WTC11 (cell line): Measurements from ENCODE around the gene ERLEC1. TPM values are rescaled to one million over a fixed set of nuclear protein-coding genes. Genes with fewer than 3 reads are reported as not detected.
A peak's percentile ranks its signal among the peaks of the same experiment; 100 is the strongest.

Experiments used
- ATAC-seq: fragments of 200-7000 bp; cut with Tn5 transposase; 2 replicates; pipeline ENCODE4 v1.10.0; 2021; ENCODE audit warnings: mild to moderate bottlenecking, moderate library complexity
- CTCF ChIA-PET: fragments of 300-600 bp; sonication (Branson Sonifier 250); formaldehyde crosslinking; loops from one replicate; lab custom pipeline; 2021; ENCODE audit warnings: antibody characterized with exemption; lab: Charles Lee
- POLR2A ChIA-PET: fragments of 350-600 bp; sonication (Branson Sonifier 250); formaldehyde crosslinking; loops from one replicate; lab custom pipeline; 2021; ENCODE audit warnings: antibody characterized with exemption; lab: Charles Lee
- DNase-seq: peaks from one replicate; pipeline ENCODE4 v3.0.0; 2021; ENCODE audit warnings: low spot score
- H3K27ac Mint-ChIP-seq: 2 replicates; pipeline ENCODE4 v1.8.0; 2021; ENCODE audit warnings: mixed read lengths
- H3K27me3 Mint-ChIP-seq: 2 replicates; pipeline ENCODE4 v1.8.0; 2021; ENCODE audit warnings: low read depth, mild to moderate bottlenecking, moderate library complexity, mixed read lengths
- H3K36me3 Mint-ChIP-seq: 2 replicates; pipeline ENCODE4 v1.8.0; 2021; ENCODE audit warnings: mixed read lengths
- H3K4me1 Mint-ChIP-seq: 2 replicates; pipeline ENCODE4 v1.8.0; 2022; ENCODE audit warnings: mixed read lengths
- H3K4me3 Mint-ChIP-seq: 2 replicates; pipeline ENCODE4 v1.8.0; 2021; ENCODE audit warnings: mild to moderate bottlenecking, moderate library complexity, mixed read lengths
- H3K9me3 Mint-ChIP-seq: 2 replicates; pipeline ENCODE4 v1.8.0; 2021; ENCODE audit warnings: mixed read lengths
- CREB1 ChIP-seq: sonication (generic); formaldehyde crosslinking; IDR thresholded peaks from 2 replicates; pipeline ENCODE4 v1.8.0; 2023; ENCODE audit warnings: mild to moderate bottlenecking, missing genetic modification reagents
- ELF4 ChIP-seq: sonication (generic); formaldehyde crosslinking; IDR thresholded peaks from 2 replicates; pipeline ENCODE4 v1.8.1; 2022; ENCODE audit warnings: low read depth, mild to moderate bottlenecking, moderate library complexity, missing genetic modification reagents
- EMX1 ChIP-seq: fragments of 250-450 bp; sonication (Bioruptor Pico); IDR thresholded peaks from 2 replicates; pipeline ENCODE4 v1.8.0; 2021; ENCODE audit warnings: mild to moderate bottlenecking
- FOXK1 ChIP-seq: sonication (generic); formaldehyde crosslinking; IDR thresholded peaks from 2 replicates; pipeline ENCODE4 v1.8.0; 2022; ENCODE audit warnings: mild to moderate bottlenecking, moderate library complexity, missing genetic modification reagents
- GTF2I ChIP-seq: fragments of 250-450 bp; sonication (Bioruptor Pico); conservative IDR thresholded peaks from 2 replicates; pipeline ENCODE4 v1.4.0; 2021; ENCODE audit warnings: mild to moderate bottlenecking
- IRF2 ChIP-seq: sonication (generic); formaldehyde crosslinking; IDR thresholded peaks from 2 replicates; pipeline ENCODE4 v1.8.0; 2022; ENCODE audit warnings: low read depth, missing genetic modification reagents, borderline replicate concordance
- NFE2L1 ChIP-seq: sonication (generic); formaldehyde crosslinking; IDR thresholded peaks from 2 replicates; pipeline ENCODE4 v1.8.1; 2023; ENCODE audit warnings: missing genetic modification reagents
- NFYB ChIP-seq: sonication (generic); formaldehyde crosslinking; conservative IDR thresholded peaks from 2 replicates; pipeline ENCODE4 v1.8.0; 2022; ENCODE audit warnings: low read depth, missing genetic modification reagents
- NR1H2 ChIP-seq: sonication (generic); formaldehyde crosslinking; IDR thresholded peaks from 2 replicates; pipeline ENCODE4 v1.9.0; 2021; ENCODE audit warnings: mild to moderate bottlenecking, moderate library complexity, missing genetic modification reagents
- RORB ChIP-seq: fragments of 250-450 bp; sonication (Bioruptor Pico); IDR thresholded peaks from 2 replicates; pipeline ENCODE4 v1.9.0; 2021; ENCODE audit warnings: mild to moderate bottlenecking
- TEAD4 ChIP-seq: sonication (generic); formaldehyde crosslinking; IDR thresholded peaks from 2 replicates; pipeline ENCODE4 v1.8.0; 2022; ENCODE audit warnings: mild to moderate bottlenecking, missing genetic modification reagents
- ZNF121 ChIP-seq: sonication (generic); formaldehyde crosslinking; IDR thresholded peaks from 2 replicates; pipeline ENCODE4 v1.8.0; 2023; ENCODE audit warnings: missing genetic modification reagents
- ZNF232 ChIP-seq: sonication (generic); formaldehyde crosslinking; IDR thresholded peaks from 2 replicates; pipeline ENCODE4 v1.8.0; 2022; ENCODE audit warnings: mild to moderate bottlenecking, missing genetic modification reagents
- total RNA-seq: library from RNA; stranded (reverse); gene quantifications from 3 replicates; pipeline ENCODE4 v1.2.3, GENCODE V29; 2021
- TF ChIP-seq, protein P1 (sequence below): sonication (generic); formaldehyde crosslinking; conservative IDR thresholded peaks from 2 replicates; pipeline ENCODE4 v1.8.1; 2022; ENCODE audit warnings: mild to moderate bottlenecking, missing genetic modification reagents
- TF ChIP-seq, protein P2 (sequence below): fragments of 250-450 bp; sonication (Bioruptor Pico); IDR thresholded peaks from 2 replicates; pipeline ENCODE4 v1.9.0; 2021; ENCODE audit warnings: mild to moderate bottlenecking
- TF ChIP-seq, protein P3 (sequence below): fragments of 250-450 bp; sonication (Bioruptor Pico); IDR thresholded peaks from 2 replicates; pipeline ENCODE4 v1.9.0; 2021; ENCODE audit warnings: mild to moderate bottlenecking, borderline replicate concordance
- TF ChIP-seq, protein P4 (sequence below): sonication (generic); formaldehyde crosslinking; IDR thresholded peaks from 2 replicates; pipeline ENCODE4 v1.8.1; 2023; ENCODE audit warnings: mild to moderate bottlenecking, moderate library complexity, missing genetic modification reagents
- TF ChIP-seq, protein P5 (sequence below): sonication (generic); formaldehyde crosslinking; IDR thresholded peaks from 2 replicates; pipeline ENCODE4 v1.8.0; 2023; ENCODE audit warnings: missing genetic modification reagents
- TF ChIP-seq, protein P6 (sequence below): sonication (generic); formaldehyde crosslinking; IDR thresholded peaks from 2 replicates; pipeline ENCODE4 v1.8.1; 2023; ENCODE audit warnings: mild to moderate bottlenecking, missing genetic modification reagents, borderline replicate concordance

The ERLEC1 gene
- total RNA-seq, 1 experiment from 2014 or later, result 26.5 TPM

DNA sequence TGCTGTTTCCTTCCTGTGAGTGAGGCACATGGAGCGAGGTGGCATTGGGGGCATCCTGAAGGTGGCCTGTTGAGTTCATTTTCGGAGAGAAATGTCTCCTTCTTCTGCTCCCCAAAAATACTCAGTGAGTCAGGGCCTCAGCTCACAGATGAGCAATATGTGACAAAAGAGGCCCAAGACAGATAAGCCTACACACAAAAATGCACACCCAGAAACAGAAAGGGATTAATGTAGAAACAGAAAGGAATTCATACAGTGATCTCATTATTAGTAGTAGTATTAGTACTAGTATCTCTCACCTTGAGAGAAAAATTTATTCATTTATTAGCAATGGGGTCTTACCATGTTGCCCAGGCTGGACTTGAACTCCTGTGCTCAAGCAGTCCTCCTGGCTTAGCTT lies 67.8 kb downstream of the ERLEC1 start (continued):
- TF ChIP-seq, protein P1, sequence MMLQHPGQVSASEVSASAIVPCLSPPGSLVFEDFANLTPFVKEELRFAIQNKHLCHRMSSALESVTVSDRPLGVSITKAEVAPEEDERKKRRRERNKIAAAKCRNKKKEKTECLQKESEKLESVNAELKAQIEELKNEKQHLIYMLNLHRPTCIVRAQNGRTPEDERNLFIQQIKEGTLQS (CRISPR knock-in tag), result no peak
- TF ChIP-seq NFE2L1 (CRISPR knock-in tag) (no peak), FOXK1 (CRISPR knock-in tag) (no peak)
- TF ChIP-seq, protein P2, sequence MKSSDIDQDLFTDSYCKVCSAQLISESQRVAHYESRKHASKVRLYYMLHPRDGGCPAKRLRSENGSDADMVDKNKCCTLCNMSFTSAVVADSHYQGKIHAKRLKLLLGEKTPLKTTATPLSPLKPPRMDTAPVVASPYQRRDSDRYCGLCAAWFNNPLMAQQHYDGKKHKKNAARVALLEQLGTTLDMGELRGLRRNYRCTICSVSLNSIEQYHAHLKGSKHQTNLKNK (CRISPR knock-in tag), result no peak
- TF ChIP-seq, protein P3, sequence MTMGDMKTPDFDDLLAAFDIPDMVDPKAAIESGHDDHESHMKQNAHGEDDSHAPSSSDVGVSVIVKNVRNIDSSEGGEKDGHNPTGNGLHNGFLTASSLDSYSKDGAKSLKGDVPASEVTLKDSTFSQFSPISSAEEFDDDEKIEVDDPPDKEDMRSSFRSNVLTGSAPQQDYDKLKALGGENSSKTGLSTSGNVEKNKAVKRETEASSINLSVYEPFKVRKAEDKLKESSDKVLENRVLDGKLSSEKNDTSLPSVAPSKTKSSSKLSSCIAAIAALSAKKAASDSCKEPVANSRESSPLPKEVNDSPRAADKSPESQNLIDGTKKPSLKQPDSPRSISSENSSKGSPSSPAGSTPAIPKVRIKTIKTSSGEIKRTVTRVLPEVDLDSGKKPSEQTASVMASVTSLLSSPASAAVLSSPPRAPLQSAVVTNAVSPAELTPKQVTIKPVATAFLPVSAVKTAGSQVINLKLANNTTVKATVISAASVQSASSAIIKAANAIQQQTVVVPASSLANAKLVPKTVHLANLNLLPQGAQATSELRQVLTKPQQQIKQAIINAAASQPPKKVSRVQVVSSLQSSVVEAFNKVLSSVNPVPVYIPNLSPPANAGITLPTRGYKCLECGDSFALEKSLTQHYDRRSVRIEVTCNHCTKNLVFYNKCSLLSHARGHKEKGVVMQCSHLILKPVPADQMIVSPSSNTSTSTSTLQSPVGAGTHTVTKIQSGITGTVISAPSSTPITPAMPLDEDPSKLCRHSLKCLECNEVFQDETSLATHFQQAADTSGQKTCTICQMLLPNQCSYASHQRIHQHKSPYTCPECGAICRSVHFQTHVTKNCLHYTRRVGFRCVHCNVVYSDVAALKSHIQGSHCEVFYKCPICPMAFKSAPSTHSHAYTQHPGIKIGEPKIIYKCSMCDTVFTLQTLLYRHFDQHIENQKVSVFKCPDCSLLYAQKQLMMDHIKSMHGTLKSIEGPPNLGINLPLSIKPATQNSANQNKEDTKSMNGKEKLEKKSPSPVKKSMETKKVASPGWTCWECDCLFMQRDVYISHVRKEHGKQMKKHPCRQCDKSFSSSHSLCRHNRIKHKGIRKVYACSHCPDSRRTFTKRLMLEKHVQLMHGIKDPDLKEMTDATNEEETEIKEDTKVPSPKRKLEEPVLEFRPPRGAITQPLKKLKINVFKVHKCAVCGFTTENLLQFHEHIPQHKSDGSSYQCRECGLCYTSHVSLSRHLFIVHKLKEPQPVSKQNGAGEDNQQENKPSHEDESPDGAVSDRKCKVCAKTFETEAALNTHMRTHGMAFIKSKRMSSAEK (CRISPR knock-in tag), result no peak

DNA sequence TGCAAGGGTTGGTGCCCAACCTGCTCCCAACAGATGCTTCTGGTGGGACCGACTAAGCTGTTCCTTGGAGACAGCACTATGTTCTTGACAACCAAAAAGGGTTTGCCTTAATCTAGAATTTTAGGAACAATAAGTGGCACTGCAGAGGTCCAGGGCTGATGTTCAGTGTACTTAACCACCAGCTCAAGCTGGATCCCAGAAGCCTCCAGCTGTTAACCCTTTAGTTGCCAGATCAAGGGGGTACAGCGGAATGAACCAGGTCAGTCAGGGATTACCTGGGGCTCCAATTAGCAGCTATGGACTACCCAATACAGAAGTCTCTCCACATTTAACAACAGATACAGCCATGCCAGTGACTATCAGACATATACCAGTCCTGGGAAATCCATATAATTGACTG lies 69.4 kb downstream of the ERLEC1 start:
- peaks cover 6% of the 10 kb centered on the region; the same call in 1 of the 2 replicates for H3K36me3 Mint-ChIP-seq
- H3K4me1 Mint-ChIP-seq, result peaks cover 21% of the 10 kb centered on the region
- ChIA-PET POLR2A (interaction anchor here (0.5 to 0.6 kb wide), 3 partner anchors 11 to 1400 kb away, joined by 3 read pairs; no protein-coding TSS in a partner anchor), CTCF (no interaction called here)
- H3K27me3 Mint-ChIP-seq, result no peaks in the 10 kb centered on the region
- H3K27ac Mint-ChIP-seq, result no peak overlapping the region
- no peak overlapping the region for H3K4me3 Mint-ChIP-seq
- ATAC-seq, result no peak
- H3K9me3 Mint-ChIP-seq, result no peaks in the 10 kb centered on the region
- TF ChIP-seq RORB (CRISPR knock-in tag) (no peak), EMX1 (CRISPR knock-in tag) (no peak), ZNF232 (CRISPR knock-in tag) (no peak)
- no peak for DNase-seq

DNA sequence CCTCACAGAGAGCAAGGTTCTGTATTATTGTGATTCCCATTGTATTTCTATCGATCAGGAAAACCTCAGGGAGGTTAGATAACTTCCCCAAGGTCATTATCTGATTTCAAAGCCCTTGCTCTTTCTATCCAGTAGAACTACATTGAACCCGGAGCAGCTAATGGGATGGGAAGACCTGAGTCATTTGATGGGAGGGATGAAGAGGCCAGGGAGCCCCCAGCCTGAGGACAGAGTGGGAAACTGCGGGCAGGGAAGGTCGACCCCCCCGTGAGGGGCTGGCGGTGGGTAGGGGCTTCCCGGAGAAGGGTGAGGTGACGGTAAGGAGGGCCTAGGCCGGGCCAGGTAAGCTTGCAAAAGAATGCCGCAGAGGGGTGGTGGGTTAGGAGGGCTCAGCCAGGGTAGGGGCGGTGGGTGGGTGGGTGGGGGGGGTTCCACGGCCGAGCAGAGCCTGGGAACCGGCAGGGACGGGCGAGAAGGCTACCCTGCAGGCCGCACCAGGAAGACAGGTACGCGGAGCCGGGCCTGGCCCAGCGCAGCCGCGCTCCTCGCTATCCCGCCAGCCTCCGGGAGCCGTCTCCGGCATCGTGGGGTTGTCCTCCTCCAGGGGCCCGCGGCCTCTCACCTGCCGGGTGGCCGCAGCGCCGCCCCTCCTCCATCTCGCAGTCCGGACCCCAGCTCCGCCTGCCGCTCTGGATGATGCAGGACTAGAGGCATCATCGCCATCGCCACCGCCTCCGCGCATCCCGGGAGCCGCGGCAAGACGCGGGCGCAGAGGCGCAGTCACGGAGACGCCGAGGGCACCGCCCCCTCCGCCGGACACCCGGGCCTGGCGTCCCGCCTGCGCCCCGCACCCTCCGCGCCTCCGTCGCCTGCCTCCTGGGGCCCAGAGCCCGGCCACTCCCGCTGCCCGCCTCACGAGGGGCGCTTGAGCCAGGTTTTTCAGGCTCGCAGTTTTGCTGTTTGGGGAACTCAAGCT lies 72.7 kb downstream of the ERLEC1 start, which contains the start of gene GPR75:
Gene GPR75 (minus strand): TSS at position 762 of the 976 bp plus-strand sequence. CDS start 5,211 bp downstream, outside the sequence.
- no peaks in the 10 kb centered on the region for H3K36me3 Mint-ChIP-seq
- ATAC-seq (peak; percentile 85), DNase-seq (peak; percentile 71)
- H3K27me3 Mint-ChIP-seq, result no peaks in the 10 kb centered on the region
- H3K4me1 Mint-ChIP-seq, result peaks cover 21% of the 10 kb centered on the region
- no peak within 1 kb of the TSS for H3K27ac Mint-ChIP-seq
- POLR2A ChIA-PET, result interaction anchor here (0.6 kb wide), 1 partner anchor 260 kb away, joined by 3 read pairs; no protein-coding TSS in a partner anchor
- H3K4me3 Mint-ChIP-seq, result peak within 1 kb of the TSS; percentile 67
- CTCF ChIA-PET, result interaction anchor here (0.9 to 1.9 kb wide), 2 partner anchors 20 to 91 kb away, joined by 4 to 5 read pairs; no protein-coding TSS in a partner anchor
- H3K9me3 Mint-ChIP-seq, result no peaks in the 10 kb centered on the region
- TF ChIP-seq, protein P2 (CRISPR knock-in tag), result no peak
- TF ChIP-seq TEAD4 (no peak), EMX1 (CRISPR knock-in tag) (peak; percentile 65; the same call in 1 of the 2 replicates), ZNF121 (CRISPR knock-in tag) (no peak), ELF4 (CRISPR knock-in tag) (no peak), IRF2 (no peak), NFYB (CRISPR knock-in tag) (no peak), NR1H2 (CRISPR knock-in tag) (no peak), GTF2I (CRISPR knock-in tag) (no peak), CREB1 (CRISPR knock-in tag) (no peak)
- TF ChIP-seq, protein P4, sequence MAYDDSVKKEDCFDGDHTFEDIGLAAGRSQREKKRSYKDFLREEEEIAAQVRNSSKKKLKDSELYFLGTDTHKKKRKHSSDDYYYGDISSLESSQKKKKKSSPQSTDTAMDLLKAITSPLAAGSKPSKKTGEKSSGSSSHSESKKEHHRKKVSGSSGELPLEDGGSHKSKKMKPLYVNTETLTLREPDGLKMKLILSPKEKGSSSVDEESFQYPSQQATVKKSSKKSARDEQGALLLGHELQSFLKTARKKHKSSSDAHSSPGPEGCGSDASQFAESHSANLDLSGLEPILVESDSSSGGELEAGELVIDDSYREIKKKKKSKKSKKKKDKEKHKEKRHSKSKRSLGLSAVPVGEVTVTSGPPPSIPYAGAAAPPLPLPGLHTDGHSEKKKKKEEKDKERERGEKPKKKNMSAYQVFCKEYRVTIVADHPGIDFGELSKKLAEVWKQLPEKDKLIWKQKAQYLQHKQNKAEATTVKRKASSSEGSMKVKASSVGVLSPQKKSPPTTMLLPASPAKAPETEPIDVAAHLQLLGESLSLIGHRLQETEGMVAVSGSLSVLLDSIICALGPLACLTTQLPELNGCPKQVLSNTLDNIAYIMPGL (CRISPR knock-in tag), result peak; percentile 77
- TF ChIP-seq, protein P5, sequence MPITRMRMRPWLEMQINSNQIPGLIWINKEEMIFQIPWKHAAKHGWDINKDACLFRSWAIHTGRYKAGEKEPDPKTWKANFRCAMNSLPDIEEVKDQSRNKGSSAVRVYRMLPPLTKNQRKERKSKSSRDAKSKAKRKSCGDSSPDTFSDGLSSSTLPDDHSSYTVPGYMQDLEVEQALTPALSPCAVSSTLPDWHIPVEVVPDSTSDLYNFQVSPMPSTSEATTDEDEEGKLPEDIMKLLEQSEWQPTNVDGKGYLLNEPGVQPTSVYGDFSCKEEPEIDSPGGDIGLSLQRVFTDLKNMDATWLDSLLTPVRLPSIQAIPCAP (CRISPR knock-in tag), result 0 out of 2 replicates have a peak, but pooled peaks have one; percentile 10
- TF ChIP-seq, protein P6, sequence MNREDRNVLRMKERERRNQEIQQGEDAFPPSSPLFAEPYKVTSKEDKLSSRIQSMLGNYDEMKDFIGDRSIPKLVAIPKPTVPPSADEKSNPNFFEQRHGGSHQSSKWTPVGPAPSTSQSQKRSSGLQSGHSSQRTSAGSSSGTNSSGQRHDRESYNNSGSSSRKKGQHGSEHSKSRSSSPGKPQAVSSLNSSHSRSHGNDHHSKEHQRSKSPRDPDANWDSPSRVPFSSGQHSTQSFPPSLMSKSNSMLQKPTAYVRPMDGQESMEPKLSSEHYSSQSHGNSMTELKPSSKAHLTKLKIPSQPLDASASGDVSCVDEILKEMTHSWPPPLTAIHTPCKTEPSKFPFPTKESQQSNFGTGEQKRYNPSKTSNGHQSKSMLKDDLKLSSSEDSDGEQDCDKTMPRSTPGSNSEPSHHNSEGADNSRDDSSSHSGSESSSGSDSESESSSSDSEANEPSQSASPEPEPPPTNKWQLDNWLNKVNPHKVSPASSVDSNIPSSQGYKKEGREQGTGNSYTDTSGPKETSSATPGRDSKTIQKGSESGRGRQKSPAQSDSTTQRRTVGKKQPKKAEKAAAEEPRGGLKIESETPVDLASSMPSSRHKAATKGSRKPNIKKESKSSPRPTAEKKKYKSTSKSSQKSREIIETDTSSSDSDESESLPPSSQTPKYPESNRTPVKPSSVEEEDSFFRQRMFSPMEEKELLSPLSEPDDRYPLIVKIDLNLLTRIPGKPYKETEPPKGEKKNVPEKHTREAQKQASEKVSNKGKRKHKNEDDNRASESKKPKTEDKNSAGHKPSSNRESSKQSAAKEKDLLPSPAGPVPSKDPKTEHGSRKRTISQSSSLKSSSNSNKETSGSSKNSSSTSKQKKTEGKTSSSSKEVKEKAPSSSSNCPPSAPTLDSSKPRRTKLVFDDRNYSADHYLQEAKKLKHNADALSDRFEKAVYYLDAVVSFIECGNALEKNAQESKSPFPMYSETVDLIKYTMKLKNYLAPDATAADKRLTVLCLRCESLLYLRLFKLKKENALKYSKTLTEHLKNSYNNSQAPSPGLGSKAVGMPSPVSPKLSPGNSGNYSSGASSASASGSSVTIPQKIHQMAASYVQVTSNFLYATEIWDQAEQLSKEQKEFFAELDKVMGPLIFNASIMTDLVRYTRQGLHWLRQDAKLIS (CRISPR knock-in tag), result no peak
